ENCODE data around the gene NWD2. TPM values are rescaled to one million over a fixed set of nuclear protein-coding genes. Genes with fewer than 3 reads are reported as not detected.

The NWD2 gene
- total RNA-seq, 2 experiments from 2014 or later: not detected

DNA sequence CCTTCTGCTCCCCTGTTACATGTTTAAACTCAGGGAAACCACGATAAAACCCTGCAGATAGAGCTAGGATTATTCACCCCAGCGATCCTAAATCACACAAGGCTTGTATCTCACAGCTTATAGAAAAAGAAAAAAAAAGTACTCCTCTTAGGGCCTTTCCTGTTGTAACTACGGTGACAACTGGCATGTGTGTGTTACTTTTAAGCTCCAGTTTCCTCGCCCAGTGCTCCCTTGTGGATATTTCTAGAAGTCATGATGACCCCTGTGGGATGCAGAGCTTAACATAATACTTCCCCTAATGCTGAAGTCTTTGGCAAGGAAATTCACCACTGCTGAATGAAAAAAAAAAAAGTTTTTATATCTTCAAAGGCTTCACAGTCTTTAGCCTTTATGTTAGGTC, 114.7 kb downstream of the NWD2 start:
- H3K36me3 ChIP-seq (ENCODE audit: insufficient read depth, low read length): no peaks in the 10 kb centered on the region
- TF ChIP-seq, protein P1, sequence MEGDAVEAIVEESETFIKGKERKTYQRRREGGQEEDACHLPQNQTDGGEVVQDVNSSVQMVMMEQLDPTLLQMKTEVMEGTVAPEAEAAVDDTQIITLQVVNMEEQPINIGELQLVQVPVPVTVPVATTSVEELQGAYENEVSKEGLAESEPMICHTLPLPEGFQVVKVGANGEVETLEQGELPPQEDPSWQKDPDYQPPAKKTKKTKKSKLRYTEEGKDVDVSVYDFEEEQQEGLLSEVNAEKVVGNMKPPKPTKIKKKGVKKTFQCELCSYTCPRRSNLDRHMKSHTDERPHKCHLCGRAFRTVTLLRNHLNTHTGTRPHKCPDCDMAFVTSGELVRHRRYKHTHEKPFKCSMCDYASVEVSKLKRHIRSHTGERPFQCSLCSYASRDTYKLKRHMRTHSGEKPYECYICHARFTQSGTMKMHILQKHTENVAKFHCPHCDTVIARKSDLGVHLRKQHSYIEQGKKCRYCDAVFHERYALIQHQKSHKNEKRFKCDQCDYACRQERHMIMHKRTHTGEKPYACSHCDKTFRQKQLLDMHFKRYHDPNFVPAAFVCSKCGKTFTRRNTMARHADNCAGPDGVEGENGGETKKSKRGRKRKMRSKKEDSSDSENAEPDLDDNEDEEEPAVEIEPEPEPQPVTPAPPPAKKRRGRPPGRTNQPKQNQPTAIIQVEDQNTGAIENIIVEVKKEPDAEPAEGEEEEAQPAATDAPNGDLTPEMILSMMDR (IDR thresholded peaks at IDR 0.05): no peak
- H3K4me3 ChIP-seq (ENCODE audit: low read length): no peak overlapping the region
- ChIA-PET CTCF (no interaction called here), POLR2A (no interaction called here)
- ATAC-seq (ENCODE audit: poor library complexity): no peak
- Mint-ChIP-seq H3K4me3 (no peak overlapping the region), H3K9me3 (no peaks in the 10 kb centered on the region), H3K27ac (no peak overlapping the region), H3K4me1 (ENCODE audit: low read depth) (no peaks in the 10 kb centered on the region), H3K27me3 (peaks cover 76% of the 10 kb centered on the region), H3K36me3 (ENCODE audit: low read depth) (no peaks in the 10 kb centered on the region)
- H3K9me3 ChIP-seq (ENCODE audit: control insufficient read depth in 1 of 2, insufficient read depth in 1 of 2, low read length in 2 of 2): peaks cover 0 to 2% of the 10 kb centered on the region in 2 experiments
- no peak for DNase-seq
- H3K27ac ChIP-seq (ENCODE audit: low read depth in 1 of 2, low read length in 2 of 2): no peak overlapping the region
- intact Hi-C loops (cut with DNase I, micrococcal nuclease): no loop called here
- peaks cover 3 to 6% of the 10 kb centered on the region in 2 experiments for H3K27me3 ChIP-seq (ENCODE audit: control insufficient read depth in 1 of 2, insufficient read depth in 2 of 2, low read length in 2 of 2)
- no peaks in the 10 kb centered on the region for H3K4me1 ChIP-seq (ENCODE audit: insufficient read depth, low read length)

DNA sequence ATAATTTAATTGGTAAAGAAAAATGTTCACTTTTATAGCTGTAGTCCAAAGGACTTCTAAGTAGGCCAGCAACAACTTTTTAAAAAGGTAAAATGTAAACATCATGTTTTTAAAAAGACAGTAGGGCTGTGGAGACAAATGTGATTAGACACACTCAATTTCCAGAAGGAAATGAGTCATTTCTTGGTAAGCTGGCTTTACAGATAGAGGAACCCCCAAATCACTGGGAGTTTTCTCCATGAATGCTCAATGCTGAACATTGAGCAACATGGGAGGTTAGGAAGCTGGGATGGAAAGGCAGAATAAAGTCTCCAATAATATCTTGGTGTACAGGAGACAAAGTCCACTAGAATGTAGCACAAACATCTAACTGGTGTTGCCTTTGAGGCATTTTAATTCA, 121.3 kb downstream of the NWD2 start:
- Mint-ChIP-seq H3K36me3 (ENCODE audit: low read depth) (no peaks in the 10 kb centered on the region), H3K9me3 (no peaks in the 10 kb centered on the region), H3K4me1 (ENCODE audit: low read depth) (no peaks in the 10 kb centered on the region), H3K27ac (no peak overlapping the region), H3K27me3 (peaks cover 29% of the 10 kb centered on the region), H3K4me3 (no peak overlapping the region)
- Histone ChIP-seq H3K4me3 (ENCODE audit: low read length) (no peak overlapping the region), H3K9me3 (ENCODE audit: control insufficient read depth in 1 of 2, insufficient read depth in 1 of 2, low read length in 2 of 2) (no peaks in the 10 kb centered on the region), H3K4me1 (ENCODE audit: insufficient read depth, low read length) (no peaks in the 10 kb centered on the region), H3K36me3 (ENCODE audit: insufficient read depth, low read length) (no peaks in the 10 kb centered on the region), H3K27ac (ENCODE audit: low read depth in 1 of 2, low read length in 2 of 2) (no peak overlapping the region), H3K27me3 (ENCODE audit: control insufficient read depth in 1 of 2, insufficient read depth in 2 of 2, low read length in 2 of 2) (no peaks in the 10 kb centered on the region)
- intact Hi-C loops (cut with DNase I, micrococcal nuclease): no loop called here
- no peak for ATAC-seq (ENCODE audit: poor library complexity)
- TF ChIP-seq, protein P1 (IDR thresholded peaks at IDR 0.05): no peak
- no peak for DNase-seq
- ChIA-PET CTCF (no interaction called here), POLR2A (no interaction called here)

- no peaks in the 10 kb centered on the region for H3K36me3 ChIP-seq (ENCODE audit: insufficient read depth, low read length)
- Mint-ChIP-seq H3K27me3 (peaks cover 19% of the 10 kb centered on the region), H3K4me1 (ENCODE audit: low read depth) (no peaks in the 10 kb centered on the region), H3K4me3 (no peak overlapping the region), H3K9me3 (no peaks in the 10 kb centered on the region), H3K36me3 (ENCODE audit: low read depth) (no peaks in the 10 kb centered on the region), H3K27ac (no peak overlapping the region)
- TF ChIP-seq, protein P1 (IDR thresholded peaks at IDR 0.05): no peak
- H3K4me3 ChIP-seq (ENCODE audit: low read length): no peak overlapping the region
- no peak overlapping the region for H3K27ac ChIP-seq (ENCODE audit: low read depth in 1 of 2, low read length in 2 of 2)
- ATAC-seq (ENCODE audit: poor library complexity) (no peak), DNase-seq (no peak)
- POLR2A ChIA-PET: no interaction called here
- no peaks in the 10 kb centered on the region for H3K9me3 ChIP-seq (ENCODE audit: control insufficient read depth in 1 of 2, insufficient read depth in 1 of 2, low read length in 2 of 2)
- CTCF ChIA-PET: interaction anchor here (0.7 kb wide), 1 partner anchor 13 kb away, joined by 3 read pairs; no protein-coding TSS in a partner anchor
- H3K4me1 ChIP-seq (ENCODE audit: insufficient read depth, low read length): no peaks in the 10 kb centered on the region
- H3K27me3 ChIP-seq (ENCODE audit: control insufficient read depth in 1 of 2, insufficient read depth in 2 of 2, low read length in 2 of 2): no peaks in the 10 kb centered on the region
- intact Hi-C loops (cut with DNase I, micrococcal nuclease): no loop called here
Measured at GRCh38 chr4:37367901-37368300, 123.4 kb downstream of the NWD2 start.

All from CD4-positive, alpha-beta T cell (primary cell).